Natural killer cell (primary cell): ENCODE measurements around the gene THEMIS. TPM values are rescaled to one million over a fixed set of nuclear protein-coding genes. Genes with fewer than 3 reads are reported as not detected.
A peak's percentile ranks its signal among the peaks of the same experiment; 100 is the strongest.

Source experiments
- ATAC-seq, 3 donors: fragments of 150-1000 bp in 2 of 3; fragments of 200-7000 bp in 1 of 3; cut with Tn5 transposase; 1 replicate in 1 of 3; 2 replicates in 2 of 3; pipeline ENCODE4 v1.10.0; 2021; ENCODE audit warnings: mild to moderate bottlenecking in 2 of 3, moderate library complexity in 2 of 3
- DNase-seq, 2 donors: peaks; one replicate each; pipeline versions ENCODE4 v3.0.0 to v3.0.0-alpha.2; 2013 to 2021; ENCODE audit warnings: mixed read lengths in 1 of 2
- H3K27ac ChIP-seq: one replicate; pipeline ENCODE4 v1.5.1; 2013; ENCODE audit warnings: mild to moderate bottlenecking, low read length
- H3K27me3 ChIP-seq: one replicate; pipeline ENCODE4 v1.6.1; 2013; ENCODE audit warnings: low read length; ENCODE audit not compliant: control insufficient read depth, insufficient read depth
- H3K36me3 ChIP-seq: one replicate; pipeline ENCODE4 v1.6.1; 2013; ENCODE audit warnings: low read length; ENCODE audit not compliant: control insufficient read depth, insufficient read depth
- H3K4me1 ChIP-seq: one replicate; pipeline ENCODE4 v1.6.1; 2013; ENCODE audit warnings: low read length; ENCODE audit not compliant: control insufficient read depth, insufficient read depth
- H3K4me3 ChIP-seq: one replicate; pipeline ENCODE4 v1.5.1; 2013; ENCODE audit warnings: low read length
- H3K9me3 ChIP-seq: one replicate; pipeline ENCODE4 v1.6.1; 2013; ENCODE audit warnings: low read length; ENCODE audit not compliant: control insufficient read depth, insufficient read depth
- H3K27ac Mint-ChIP-seq, 2 donors: one replicate each; pipeline ENCODE4 v1.8.0; 2022; ENCODE audit warnings: mild to moderate bottlenecking in 2 of 2, mixed read lengths in 2 of 2, moderate library complexity in 1 of 2
- H3K27me3 Mint-ChIP-seq, 2 donors: one replicate each; pipeline ENCODE4 v1.8.0; 2022; ENCODE audit warnings: low read depth in 2 of 2, mixed read lengths in 2 of 2
- H3K36me3 Mint-ChIP-seq: one replicate; pipeline ENCODE4 v1.8.0; 2022; ENCODE audit warnings: mixed read lengths
- H3K4me1 Mint-ChIP-seq, 2 donors: one replicate each; pipeline ENCODE4 v1.8.0; 2022; ENCODE audit warnings: mixed read lengths in 2 of 2
- H3K4me3 Mint-ChIP-seq: one replicate; pipeline ENCODE4 v1.8.0; 2022; ENCODE audit warnings: mild to moderate bottlenecking, moderate library complexity, mixed read lengths
- H3K9me3 Mint-ChIP-seq, 2 donors: one replicate each; pipeline ENCODE4 v1.8.0; 2022; ENCODE audit warnings: mixed read lengths in 2 of 2
- CTCF ChIP-seq: fragments of 200-600 bp; IDR thresholded peaks from one replicate; pipeline ENCODE4 v1.8.0; 2022; ENCODE audit warnings: antibody characterized with exemption
- WGBS: methylation state at CpG from one replicate; pipeline ENCODE4 v1.1.7; 2013; ENCODE audit warnings: missing lambda C conversion rate; ENCODE audit not compliant: insufficient coverage; 5-methylcytosine and 5-hydroxymethylcytosine counted together
- intact Hi-C: fragments of 100-400 bp; cut with micrococcal nuclease; formaldehyde crosslinking; loops from one replicate; pipeline ENCODE4 v1.14.2; 2022
- total RNA-seq, 4 donors: library from RNA; stranded (reverse); fragments of 120-200 nt in 1 of 4; gene quantifications; one replicate each; pipeline versions ENCODE4 v1.2.3 to v1.2.4, GENCODE V29; 2013 to 2022

The THEMIS gene
- total RNA-seq, 3 donors from 2014 or later (not counting 1 experiment from before 2014, with no cell fraction given) = 0.82 to 11.7 (median 1.7) TPM

GRCh38 chr6:127924440-127924839 lies 23.6 kb upstream of the THEMIS start:
- ATAC-seq (peak in 2 of 3 donors; percentile 77 to 80), DNase-seq (no peak)
- Histone ChIP-seq H3K9me3 (peaks cover 3% of the 10 kb centered on the region), H3K27ac (no peak overlapping the region), H3K36me3 (no peaks in the 10 kb centered on the region), H3K27me3 (no peaks in the 10 kb centered on the region), H3K4me1 (no peaks in the 10 kb centered on the region), H3K4me3 (no peak overlapping the region)
- no peak overlapping the region for H3K4me3 Mint-ChIP-seq
- H3K27ac Mint-ChIP-seq = peak overlapping the region in 1 of 2 donors; percentile 0
- H3K27me3 Mint-ChIP-seq = peaks cover 0 to 5% of the 10 kb centered on the region in 2 donors
- peaks cover 19 to 26% of the 10 kb centered on the region in 2 donors for H3K4me1 Mint-ChIP-seq
- peaks cover 2 to 6% of the 10 kb centered on the region in 2 donors for H3K9me3 Mint-ChIP-seq
- WGBS = 66% methylated on average over 2 of the region's 2 CpGs
- intact Hi-C loops = no loop called here
- no peaks in the 10 kb centered on the region for H3K36me3 Mint-ChIP-seq
- no peak for TF ChIP-seq CTCF

GRCh38 chr6:127924031-127924430 lies 23.2 kb upstream of the THEMIS start:
- no peaks in the 10 kb centered on the region for H3K36me3 Mint-ChIP-seq
- H3K27ac Mint-ChIP-seq = peak overlapping the region in 1 of 2 donors; percentile 0
- intact Hi-C loops = no loop called here
- H3K36me3 ChIP-seq = no peaks in the 10 kb centered on the region
- H3K4me1 ChIP-seq = no peaks in the 10 kb centered on the region
- DNase-seq = no peak
- ATAC-seq = peak in 2 of 3 donors; percentile 12 to 18
- H3K4me3 Mint-ChIP-seq = no peak overlapping the region
- H3K27me3 Mint-ChIP-seq = peaks cover 0 to 5% of the 10 kb centered on the region in 2 donors
- peaks cover 3% of the 10 kb centered on the region for H3K9me3 ChIP-seq
- H3K9me3 Mint-ChIP-seq = peaks cover 2 to 5% of the 10 kb centered on the region in 2 donors
- peaks cover 20 to 29% of the 10 kb centered on the region in 2 donors for H3K4me1 Mint-ChIP-seq
- no peak for TF ChIP-seq CTCF
- no peaks in the 10 kb centered on the region for H3K27me3 ChIP-seq
- H3K27ac ChIP-seq = no peak overlapping the region
- H3K4me3 ChIP-seq = no peak overlapping the region

DNA sequence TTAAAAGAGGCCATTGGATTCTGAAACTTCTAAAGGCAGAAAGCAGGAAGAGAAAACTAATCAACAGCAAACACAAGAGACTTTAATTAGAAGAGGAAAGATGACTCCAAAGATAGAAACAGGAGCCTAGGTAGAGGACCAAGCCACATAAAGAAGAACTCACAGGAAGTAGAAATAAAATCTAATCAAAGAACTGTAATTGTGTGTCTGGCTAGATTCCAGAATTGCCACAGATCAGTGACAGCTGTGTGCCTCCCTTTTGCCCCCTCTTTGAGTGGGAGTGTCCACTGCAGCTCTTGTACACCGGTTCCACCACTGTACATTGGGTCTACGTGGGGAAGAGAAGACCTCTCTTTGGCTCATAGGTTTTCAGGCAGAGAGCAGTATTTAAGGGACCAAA lies 22.3 kb upstream of the THEMIS start:
- no peaks in the 10 kb centered on the region for H3K27me3 Mint-ChIP-seq
- intact Hi-C loops = no loop called here
- Histone ChIP-seq H3K36me3 (no peaks in the 10 kb centered on the region), H3K4me3 (no peak overlapping the region), H3K27me3 (no peaks in the 10 kb centered on the region), H3K9me3 (peaks cover 3% of the 10 kb centered on the region), H3K4me1 (no peaks in the 10 kb centered on the region), H3K27ac (no peak overlapping the region)
- ATAC-seq (no peak), DNase-seq (peak in 1 of 2 donors; percentile 63)
- 69% methylated on average over 2 of the region's 2 CpGs for WGBS
- no peak overlapping the region for H3K27ac Mint-ChIP-seq
- H3K9me3 Mint-ChIP-seq = peaks cover 0 to 2% of the 10 kb centered on the region in 2 donors
- H3K4me3 Mint-ChIP-seq = no peak overlapping the region
- peaks cover 29 to 38% of the 10 kb centered on the region in 2 donors for H3K4me1 Mint-ChIP-seq
- TF ChIP-seq CTCF = no peak
- no peaks in the 10 kb centered on the region for H3K36me3 Mint-ChIP-seq

- intact Hi-C loops = no loop called here
- H3K9me3 Mint-ChIP-seq = no peaks in the 10 kb centered on the region
Measured at GRCh38 chr6:127921982-127922381, 21.1 kb upstream of the THEMIS start.

More at GRCh38 chr6:127921982-127922381, 21.1 kb upstream of the THEMIS start:
- no peaks in the 10 kb centered on the region for H3K27me3 ChIP-seq
- H3K27ac ChIP-seq = no peak overlapping the region
- Mint-ChIP-seq H3K27ac (no peak overlapping the region), H3K36me3 (no peaks in the 10 kb centered on the region), H3K4me1 (peaks cover 30 to 39% of the 10 kb centered on the region in 2 donors), H3K27me3 (no peaks in the 10 kb centered on the region), H3K4me3 (no peak overlapping the region)
- no peaks in the 10 kb centered on the region for H3K4me1 ChIP-seq
- WGBS = 99% methylated on average over 6 of the region's 6 CpGs
- DNase-seq (no peak), ATAC-seq (no peak)
- no peaks in the 10 kb centered on the region for H3K36me3 ChIP-seq
- TF ChIP-seq CTCF = no peak
- H3K4me3 ChIP-seq = no peak overlapping the region
- peaks cover 3% of the 10 kb centered on the region for H3K9me3 ChIP-seq
